GM19043 (cell line): Measurements from ENCODE around the gene RAPGEF4.

Experiments used
- ATAC-seq: cut with Tn5 transposase; IDR thresholded peaks from one replicate; pipeline ENCODE4 v1.9.1; 2021; ENCODE audit warnings: low read depth; ENCODE audit not compliant: unreplicated experiment

Gene RAPGEF4

DNA sequence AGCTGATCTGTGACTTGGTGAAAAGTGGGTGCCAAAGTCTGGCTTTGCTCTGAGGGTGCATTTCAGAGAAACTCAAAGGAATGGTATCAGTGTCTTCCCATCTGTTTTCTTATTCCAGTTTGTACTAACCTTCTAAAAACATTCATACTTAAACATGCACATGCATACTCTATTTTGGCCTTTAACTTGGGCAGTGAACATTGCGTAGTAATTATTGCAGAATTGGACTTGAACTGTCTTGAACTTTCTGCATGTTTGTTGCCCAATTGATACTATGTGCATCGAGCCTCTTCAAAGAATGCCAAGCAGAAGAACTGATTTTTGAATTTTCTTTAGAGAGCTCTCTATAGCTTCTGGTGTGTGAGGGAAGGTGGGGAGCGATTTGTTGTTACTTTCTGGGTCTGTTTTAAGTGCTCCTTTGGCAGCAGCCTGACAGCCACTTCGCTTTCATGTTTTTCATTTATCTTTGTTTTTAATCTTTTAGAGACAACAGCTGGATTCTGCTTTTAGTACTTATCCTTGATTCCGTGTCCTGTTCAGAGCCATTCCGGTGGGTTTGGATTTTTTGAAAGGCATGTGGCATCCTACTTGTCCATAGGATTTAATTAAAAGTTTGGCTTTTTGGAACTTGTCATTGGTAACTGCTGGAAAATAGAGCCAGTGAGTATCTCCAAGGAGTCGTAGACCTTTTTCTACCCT is 159.2 kb downstream of the RAPGEF4 start:
- ATAC-seq, result no peak

- ATAC-seq, result no peak
Measured at GRCh38 chr2:172896661-172897081, 161.0 kb downstream of the RAPGEF4 start.

GRCh38 chr2:172900871-172901270 is 165.2 kb downstream of the RAPGEF4 start:
- no peak for ATAC-seq

DNA sequence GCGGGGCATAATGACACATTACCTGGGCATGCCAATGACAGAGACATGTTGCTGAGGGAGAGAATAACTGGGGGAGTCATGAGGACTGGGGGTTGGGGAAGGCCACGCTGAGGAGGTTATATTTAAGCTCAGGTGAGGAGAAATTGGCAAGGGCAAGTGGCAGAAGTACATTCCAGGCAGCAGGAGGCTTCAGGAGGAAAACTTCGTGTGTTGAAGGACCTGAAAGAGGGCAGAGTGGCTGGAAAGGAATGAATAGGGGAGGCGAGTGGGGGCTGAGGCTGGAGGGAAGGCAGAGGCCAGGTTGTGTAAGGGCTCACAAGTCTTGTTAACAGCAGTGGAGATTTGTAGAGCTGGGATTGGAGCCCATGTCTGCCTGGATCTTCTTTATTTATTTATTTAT is 166.3 kb downstream of the RAPGEF4 start:
- no peak for ATAC-seq

DNA sequence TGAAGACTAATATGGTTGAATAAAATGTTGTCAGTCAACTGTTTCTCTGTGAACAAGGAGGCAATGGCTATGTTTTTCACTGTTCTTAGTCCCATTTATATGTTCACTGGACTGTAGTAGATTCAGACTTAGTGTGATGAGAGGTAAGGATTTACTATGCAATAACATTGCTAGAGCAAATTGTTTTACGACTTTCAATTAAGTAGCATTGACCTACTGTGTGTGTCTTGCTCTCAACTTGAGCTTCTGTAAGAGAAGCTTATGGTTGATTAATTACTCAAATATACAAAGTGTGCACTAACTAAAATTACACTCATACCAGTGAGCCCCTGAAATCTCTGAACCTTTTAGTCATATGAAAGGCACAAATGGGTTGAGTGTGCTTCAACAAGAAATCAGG is 168.6 kb downstream of the RAPGEF4 start:
- no peak for ATAC-seq

DNA sequence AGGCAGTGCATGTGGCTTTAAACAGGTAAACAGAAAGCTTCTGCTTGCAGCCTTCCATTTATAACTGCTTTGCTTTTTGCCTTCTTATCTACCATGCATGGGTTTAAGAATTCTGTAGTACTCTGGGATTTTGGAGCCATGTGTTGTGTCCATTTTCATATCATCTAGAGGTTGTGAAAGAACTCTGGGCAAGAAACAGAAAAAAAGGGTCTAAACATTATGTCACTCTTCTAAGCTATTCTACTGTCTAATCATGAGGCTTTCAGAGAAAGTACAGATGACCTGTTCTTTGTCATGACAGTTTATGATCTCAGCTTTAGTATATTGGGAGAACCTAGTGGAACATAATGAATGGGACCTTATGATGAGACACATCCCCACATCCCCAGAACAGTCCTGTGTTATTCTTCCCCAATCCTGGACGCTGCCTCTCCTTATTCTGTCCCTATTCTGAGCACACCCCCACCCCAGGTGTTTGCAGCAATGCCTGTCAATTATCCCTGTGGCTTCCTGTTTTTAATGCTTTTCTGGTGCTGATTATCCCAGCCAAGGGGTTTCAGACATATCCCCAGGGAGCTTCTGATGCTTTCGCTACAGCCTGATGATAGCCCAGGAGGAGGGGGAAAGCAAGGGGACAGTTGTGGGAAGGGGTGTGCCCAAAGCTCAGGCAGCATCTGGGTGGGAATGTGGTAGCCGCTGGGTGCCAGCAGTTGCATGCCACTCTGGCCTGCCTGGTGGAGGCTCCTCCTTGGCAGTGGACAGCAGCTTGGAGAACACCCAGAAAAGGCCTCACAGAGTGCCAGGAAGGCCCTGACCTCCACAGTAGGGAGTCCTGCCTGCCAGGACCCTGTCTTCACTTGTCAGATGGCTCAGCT is 170.5 kb downstream of the RAPGEF4 start:
- ATAC-seq, result no peak

DNA sequence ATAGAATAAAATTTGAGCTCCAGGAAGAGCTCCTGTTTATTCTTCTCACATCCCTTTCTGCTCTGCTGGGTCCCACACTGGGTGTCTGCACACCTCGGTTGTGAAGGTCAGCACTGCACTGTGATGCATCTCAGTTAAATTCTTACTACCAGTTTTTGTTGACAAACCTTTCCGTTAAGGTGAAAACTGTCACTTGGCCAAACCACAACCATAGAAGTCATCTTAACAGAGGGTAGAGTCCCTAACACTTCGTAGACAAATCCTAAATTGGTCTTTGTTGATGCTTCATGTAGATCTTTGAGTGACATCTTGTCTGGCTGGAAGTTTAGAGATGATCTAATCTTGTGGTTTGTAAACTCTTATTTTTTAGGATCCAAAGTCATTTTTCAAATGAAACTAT is 172.6 kb downstream of the RAPGEF4 start:
- no peak for ATAC-seq

DNA sequence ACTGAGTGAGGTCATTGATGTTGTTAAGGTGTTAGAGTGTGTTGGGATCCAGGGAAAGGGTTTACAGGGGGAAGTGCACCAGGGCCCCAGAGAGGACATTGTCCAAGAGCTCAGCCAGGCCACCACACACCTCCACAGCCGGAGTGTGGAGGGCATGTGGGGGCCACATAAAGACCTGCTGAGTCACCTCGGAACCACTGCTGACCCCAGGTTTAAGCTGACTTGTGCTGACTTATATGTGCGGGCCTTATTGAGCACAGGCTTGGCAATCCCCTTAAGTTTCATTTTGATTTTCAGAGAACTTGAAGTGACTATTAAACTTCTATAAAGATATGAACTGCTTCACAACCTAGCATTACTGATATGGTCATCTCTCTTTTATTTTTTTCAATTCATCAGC is 173.8 kb downstream of the RAPGEF4 start:
- no peak for ATAC-seq

GRCh38 chr2:172912266-172912665 is 176.6 kb downstream of the RAPGEF4 start:
- no peak for ATAC-seq

DNA sequence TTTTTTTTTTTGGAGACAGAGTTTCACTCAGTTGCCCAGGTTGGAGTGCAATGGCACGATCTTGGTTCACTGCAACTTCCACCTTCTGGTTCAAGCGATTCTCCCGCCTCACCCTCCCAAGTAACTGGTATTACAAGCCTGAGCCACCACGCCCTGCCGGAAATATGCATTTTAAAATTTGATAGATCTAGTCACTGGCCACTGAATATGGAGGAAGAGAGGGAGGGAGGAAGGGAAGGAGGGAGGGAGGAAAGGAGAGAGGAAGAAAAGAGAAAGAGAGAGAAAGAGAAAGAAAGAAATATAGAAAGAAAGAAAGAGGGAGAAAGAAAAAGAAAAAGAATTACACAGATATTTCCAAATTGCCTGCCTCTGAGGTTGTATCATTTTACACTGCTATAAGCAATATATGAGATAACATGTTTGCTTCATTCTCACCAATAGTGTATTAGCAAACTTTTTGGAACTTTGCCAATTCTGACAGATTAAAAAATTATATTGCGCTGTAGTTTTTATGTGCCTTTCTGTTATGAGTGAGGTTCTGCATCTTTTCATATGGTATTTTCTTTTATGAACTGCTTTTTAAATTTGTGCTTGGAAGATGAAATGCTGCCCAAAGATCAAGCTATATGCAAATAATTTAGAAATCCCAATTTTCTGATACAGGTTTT is 178.8 kb downstream of the RAPGEF4 start:
- ATAC-seq, result no peak

DNA sequence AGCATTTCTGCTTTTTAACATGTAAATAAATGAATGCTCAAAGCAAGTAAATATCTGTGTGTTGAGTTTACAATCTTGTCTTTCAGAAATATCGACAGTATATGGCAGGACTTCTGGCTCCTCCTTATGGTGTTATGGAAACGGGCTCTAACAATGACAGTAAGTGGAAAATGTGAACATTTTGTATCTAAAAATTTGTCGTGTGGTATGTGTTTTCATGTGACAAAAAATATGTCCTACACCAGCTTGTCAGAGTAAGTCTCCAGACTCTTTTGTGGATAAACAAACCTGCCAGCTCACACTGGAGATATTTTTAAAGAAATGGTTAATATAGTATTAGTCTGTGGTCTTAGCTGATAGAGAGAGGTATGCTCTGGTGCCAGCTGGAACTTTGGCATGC is 182.1 kb downstream of the RAPGEF4 start:
- ATAC-seq, result no peak

- peak; percentile 63 for ATAC-seq
Measured at GRCh38 chr2:172919732-172920131, 184.1 kb downstream of the RAPGEF4 start.

GRCh38 chr2:172921532-172922236 is 186.0 kb downstream of the RAPGEF4 start:
- ATAC-seq, result no peak

GRCh38 chr2:172922306-172922705 is 186.7 kb downstream of the RAPGEF4 start:
- no peak for ATAC-seq

DNA sequence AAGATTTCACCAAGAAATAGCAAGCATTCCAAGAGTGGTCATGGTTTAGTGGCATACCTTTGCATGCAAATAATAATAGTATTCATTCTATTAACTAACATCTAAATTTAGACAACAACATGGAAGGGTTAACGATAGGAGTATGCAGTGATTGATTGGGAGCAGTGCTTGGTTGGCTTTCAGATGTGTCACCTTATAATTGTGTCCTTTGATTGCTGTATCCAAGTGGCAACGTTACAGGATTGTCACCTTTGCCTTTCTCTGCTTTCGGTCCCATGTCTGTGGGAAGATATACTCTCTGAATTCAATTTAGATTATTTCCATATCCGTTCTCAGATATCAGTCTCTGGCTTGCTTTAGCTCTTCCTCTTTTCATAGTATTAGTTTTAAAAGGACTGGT is 187.2 kb downstream of the RAPGEF4 start:
- no peak for ATAC-seq

DNA sequence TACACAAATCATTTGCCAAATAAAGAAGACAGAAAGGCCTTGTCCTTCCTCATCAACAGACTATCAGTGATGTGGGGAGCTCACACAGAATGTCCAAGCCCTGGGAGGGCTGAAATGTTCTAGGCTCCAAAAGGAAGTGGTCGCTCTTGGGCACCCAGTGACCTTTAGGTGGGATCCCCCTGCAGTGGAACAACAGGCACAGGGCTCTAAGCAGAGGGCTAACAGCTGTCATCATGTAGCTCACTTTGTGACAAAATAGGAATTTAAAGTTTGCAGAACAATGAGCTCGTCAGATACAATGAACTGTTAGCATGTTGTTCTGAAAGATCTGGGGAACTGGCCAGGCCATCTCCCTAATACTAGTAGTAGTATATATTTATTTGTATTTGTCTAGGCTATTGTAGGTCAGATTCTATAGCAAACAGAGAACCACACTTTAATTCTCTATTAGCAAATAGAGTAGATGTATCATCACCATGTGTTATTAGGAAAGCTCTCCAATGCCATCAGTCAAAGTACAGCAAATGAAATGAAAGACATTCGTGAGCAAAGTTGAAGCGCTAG is 188.5 kb downstream of the RAPGEF4 start:
- no peak for ATAC-seq

GRCh38 chr2:172925600-172925999 is 190.0 kb downstream of the RAPGEF4 start:
- ATAC-seq, result no peak

DNA sequence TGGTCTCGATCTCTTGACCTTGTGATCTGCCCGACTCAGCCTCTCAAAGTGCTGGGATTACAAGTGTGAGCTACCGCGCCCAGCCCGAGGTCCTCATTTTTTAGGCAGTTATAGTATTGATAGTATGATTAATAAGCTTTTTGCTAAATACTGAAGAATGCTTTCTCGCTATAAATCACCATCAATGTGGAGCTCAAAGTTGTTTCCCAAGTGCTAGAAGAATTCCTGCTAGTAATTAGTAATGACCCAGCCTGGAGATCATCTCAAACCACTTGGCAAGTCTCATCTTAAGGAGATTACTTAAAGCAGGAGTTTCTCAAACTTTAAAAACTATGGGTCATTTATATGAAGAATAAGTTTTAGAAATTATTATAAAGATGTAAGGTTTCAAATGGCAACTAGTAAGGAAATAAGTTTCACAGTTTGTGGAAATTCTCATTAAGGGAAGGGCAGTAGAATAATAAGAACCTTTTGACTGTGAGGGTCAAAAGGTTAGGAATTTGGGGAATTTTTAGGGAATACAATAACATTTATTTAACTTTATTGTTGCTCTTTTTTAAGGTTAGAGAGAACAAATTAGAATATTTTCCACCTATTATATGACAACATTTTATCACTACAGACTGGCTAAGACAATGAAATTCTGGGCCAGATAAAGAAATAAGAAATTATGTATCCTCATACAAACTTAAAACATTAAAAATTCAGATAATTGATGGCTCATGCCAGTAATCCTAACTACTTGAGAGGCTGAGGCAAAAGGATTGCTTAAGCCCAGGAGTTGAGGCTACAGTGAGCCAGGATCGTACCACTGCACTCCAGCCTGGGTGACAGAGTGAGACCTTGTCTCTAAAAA is 191.4 kb downstream of the RAPGEF4 start:
- ATAC-seq, result no peak

GRCh38 chr2:172927641-172928357 is 192.2 kb downstream of the RAPGEF4 start:
- no peak for ATAC-seq
